Endothelial cell (in vitro differentiated cells): ENCODE data around the gene CDK5RAP1. TPM values are rescaled to one million over a fixed set of nuclear protein-coding genes. Genes with fewer than 3 reads are reported as not detected.

Experiments
- DNase-seq: peaks from one replicate; pipeline ENCODE4 v3.0.0; 2021; ENCODE audit warnings: low spot score
- H3K27ac Mint-ChIP-seq: one replicate; pipeline ENCODE4 v1.8.0; 2021; ENCODE audit warnings: mixed read lengths, inconsistent platforms; ENCODE audit not compliant: unreplicated experiment
- H3K27me3 Mint-ChIP-seq: one replicate; pipeline ENCODE4 v1.8.0; 2021; ENCODE audit warnings: mild to moderate bottlenecking, moderate library complexity, mixed read lengths, inconsistent platforms; ENCODE audit not compliant: unreplicated experiment
- H3K36me3 Mint-ChIP-seq: one replicate; pipeline ENCODE4 v1.8.0; 2021; ENCODE audit warnings: mild to moderate bottlenecking, low read depth, mixed read lengths, inconsistent platforms; ENCODE audit not compliant: unreplicated experiment
- H3K4me1 Mint-ChIP-seq: one replicate; pipeline ENCODE4 v1.8.0; 2021; ENCODE audit warnings: mild to moderate bottlenecking, mixed read lengths, inconsistent platforms; ENCODE audit not compliant: unreplicated experiment
- H3K4me3 Mint-ChIP-seq: one replicate; pipeline ENCODE4 v1.8.0; 2021; ENCODE audit warnings: mild to moderate bottlenecking, mixed read lengths, inconsistent platforms; ENCODE audit not compliant: unreplicated experiment
- H3K9me3 Mint-ChIP-seq: one replicate; pipeline ENCODE4 v1.8.0; 2021; ENCODE audit warnings: mixed read lengths, inconsistent platforms; ENCODE audit not compliant: unreplicated experiment
- CTCF ChIP-seq: fragments of 200-600 bp; sonication (generic); IDR thresholded peaks from one replicate; pipeline ENCODE4 v1.5.0; 2021; ENCODE audit warnings: antibody characterized with exemption; ENCODE audit not compliant: unreplicated experiment
- total RNA-seq: library from RNA; stranded (reverse); fragmentation: NEBNext Ultra II Directional; extraction: Animal tissue kit (Norgen Biotek cat#: 25700); gene quantifications from one replicate; pipeline ENCODE4 v1.2.1, GENCODE V29; 2021; ENCODE audit not compliant: unreplicated experiment

CDK5RAP1 gene
- total RNA-seq, 1 donor from 2014 or later, result 42.7 TPM

GRCh38 chr20:33372993-33373441 lies 28.3 kb downstream of the CDK5RAP1 start:
- Mint-ChIP-seq H3K27me3 (no peaks in the 10 kb centered on the region), H3K4me3 (no peak overlapping the region), H3K4me1 (no peaks in the 10 kb centered on the region), H3K9me3 (no peaks in the 10 kb centered on the region), H3K27ac (no peak overlapping the region), H3K36me3 (peaks cover 25% of the 10 kb centered on the region)
- DNase-seq, result no peak
- TF ChIP-seq CTCF, result no peak

GRCh38 chr20:33370291-33370690 lies 31.0 kb downstream of the CDK5RAP1 start:
- Mint-ChIP-seq H3K9me3 (no peaks in the 10 kb centered on the region), H3K36me3 (peaks cover 18% of the 10 kb centered on the region), H3K27me3 (no peaks in the 10 kb centered on the region), H3K27ac (no peak overlapping the region), H3K4me1 (no peaks in the 10 kb centered on the region), H3K4me3 (no peak overlapping the region)
- no peak for DNase-seq
- TF ChIP-seq CTCF, result no peak

GRCh38 chr20:33362898-33363297 lies 38.4 kb downstream of the CDK5RAP1 start:
- no peaks in the 10 kb centered on the region for H3K9me3 Mint-ChIP-seq
- no peak overlapping the region for H3K27ac Mint-ChIP-seq
- no peak for DNase-seq
- H3K27me3 Mint-ChIP-seq, result peaks cover 2% of the 10 kb centered on the region
- peaks cover 23% of the 10 kb centered on the region for H3K36me3 Mint-ChIP-seq
- H3K4me3 Mint-ChIP-seq, result no peak overlapping the region
- TF ChIP-seq CTCF, result no peak
- no peaks in the 10 kb centered on the region for H3K4me1 Mint-ChIP-seq

GRCh38 chr20:33359399-33360261 lies 41.7 kb downstream of the CDK5RAP1 start:
- DNase-seq, result no peak
- Mint-ChIP-seq H3K4me1 (no peaks in the 10 kb centered on the region), H3K4me3 (peak overlapping the region; percentile 66), H3K27me3 (peaks cover 2% of the 10 kb centered on the region), H3K27ac (no peak overlapping the region), H3K9me3 (no peaks in the 10 kb centered on the region), H3K36me3 (peaks cover 20% of the 10 kb centered on the region)
- TF ChIP-seq CTCF, result no peak

GRCh38 chr20:33353013-33353402 lies 48.3 kb downstream of the CDK5RAP1 start:
- Mint-ChIP-seq H3K4me1 (no peaks in the 10 kb centered on the region), H3K36me3 (peaks cover 3% of the 10 kb centered on the region), H3K27ac (no peak overlapping the region), H3K9me3 (no peaks in the 10 kb centered on the region), H3K27me3 (peaks cover 4% of the 10 kb centered on the region), H3K4me3 (no peak overlapping the region)
- DNase-seq, result no peak
- TF ChIP-seq CTCF, result no peak
